GM18858 (cell line): ENCODE data around the gene TBC1D22A.

Experiments
- ATAC-seq: cut with Tn5 transposase; IDR thresholded peaks from one replicate; pipeline ENCODE4 v1.9.1; 2021; ENCODE audit not compliant: unreplicated experiment

Gene TBC1D22A

GRCh38 chr22:47190957-47191670 lies 428.7 kb downstream of the TBC1D22A start:
- no peak for ATAC-seq

GRCh38 chr22:47191671-47192650 lies 429.5 kb downstream of the TBC1D22A start:
- no peak for ATAC-seq

DNA sequence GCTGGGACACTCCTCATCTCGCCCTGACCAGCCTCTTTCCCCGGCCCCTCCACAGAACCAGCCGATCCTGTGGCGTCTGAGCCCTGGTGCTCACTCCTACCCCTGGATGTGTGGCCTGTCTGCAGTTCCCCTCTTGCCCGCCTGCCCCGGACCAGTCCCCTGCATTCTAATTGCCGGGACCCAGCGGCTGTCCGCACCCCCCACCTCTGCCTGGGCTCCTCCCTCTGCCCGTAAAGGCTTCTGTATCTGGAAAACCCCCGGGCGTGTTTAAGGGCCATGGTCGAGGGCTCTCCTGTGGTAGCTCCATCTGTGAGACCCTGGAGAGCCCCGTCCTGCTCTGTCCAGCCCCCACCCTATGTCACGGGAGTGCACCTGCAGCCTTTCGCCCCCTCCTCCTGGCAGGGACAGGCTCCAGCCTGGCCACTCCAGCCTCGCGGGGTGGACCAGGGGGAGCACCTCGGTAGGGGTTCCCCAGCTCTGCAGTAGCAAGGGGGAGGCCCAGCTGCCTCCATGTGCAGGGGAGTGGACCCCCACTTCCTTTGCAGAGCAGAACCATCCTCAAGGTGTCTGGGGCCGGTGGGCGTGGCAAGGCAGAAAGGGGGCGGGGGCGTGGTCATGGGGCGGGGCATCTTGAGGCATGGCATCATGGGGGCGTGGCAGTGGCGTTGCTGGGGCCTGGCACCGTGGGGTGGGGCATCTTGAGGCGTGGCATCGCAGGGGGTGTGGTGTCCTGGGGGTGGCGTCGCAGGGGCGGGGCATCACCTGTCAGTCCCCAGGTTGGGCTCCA lies 430.4 kb downstream of the TBC1D22A start:
- ATAC-seq = no peak

DNA sequence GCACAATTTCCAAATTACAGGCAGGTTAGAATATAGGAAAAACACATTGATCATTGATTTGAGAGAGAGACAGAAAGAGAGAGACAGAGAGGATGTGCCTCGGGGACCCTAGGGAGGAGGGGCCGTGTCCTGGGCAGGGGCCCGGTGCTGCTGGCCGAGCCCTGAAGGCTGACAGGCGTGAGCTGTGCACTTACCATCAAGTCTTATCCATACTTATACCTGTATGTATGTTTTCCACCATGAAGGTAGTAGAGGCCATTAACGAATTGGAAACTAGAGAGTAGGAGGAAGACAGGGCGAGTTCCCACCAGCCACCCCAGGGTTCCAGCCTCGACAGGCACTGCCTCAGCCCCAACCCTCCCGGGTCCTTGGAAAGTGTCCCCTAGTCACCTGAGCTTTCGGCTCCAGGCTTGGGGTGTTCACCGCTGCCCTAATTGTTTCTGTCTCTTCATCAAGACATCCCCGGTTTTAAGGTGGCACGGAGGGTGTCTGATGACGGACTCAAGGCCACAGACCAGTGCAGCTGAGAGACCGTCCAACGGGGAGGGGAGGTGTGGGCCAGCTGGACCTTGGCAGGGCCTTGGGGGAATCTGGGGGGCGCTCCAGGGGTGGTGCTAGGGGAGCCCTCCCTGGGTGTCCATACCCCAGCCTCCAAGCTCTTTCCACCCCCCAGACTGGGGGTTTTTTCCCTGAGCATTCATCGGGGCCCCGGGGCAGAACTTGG lies 431.3 kb downstream of the TBC1D22A start:
- ATAC-seq = no peak

GRCh38 chr22:47194476-47195155 lies 432.2 kb downstream of the TBC1D22A start:
- ATAC-seq = no peak

DNA sequence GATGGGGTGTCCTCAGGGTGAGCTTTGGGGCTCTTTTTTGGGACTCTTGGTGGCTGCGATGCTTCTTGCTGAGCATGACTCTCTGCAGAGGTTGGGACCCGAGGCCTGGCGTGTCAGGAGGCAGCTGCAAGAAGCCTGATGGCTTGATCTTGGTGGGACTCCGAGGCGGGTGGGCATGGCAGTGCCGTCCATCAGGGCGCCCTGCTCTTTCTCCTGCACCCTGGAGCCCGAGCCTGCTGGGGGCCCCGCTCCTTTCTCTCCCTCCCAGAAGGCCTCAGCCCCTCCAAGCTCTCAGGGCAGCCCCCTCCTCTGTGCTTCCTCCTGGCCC lies 432.7 kb downstream of the TBC1D22A start:
- ATAC-seq = no peak

DNA sequence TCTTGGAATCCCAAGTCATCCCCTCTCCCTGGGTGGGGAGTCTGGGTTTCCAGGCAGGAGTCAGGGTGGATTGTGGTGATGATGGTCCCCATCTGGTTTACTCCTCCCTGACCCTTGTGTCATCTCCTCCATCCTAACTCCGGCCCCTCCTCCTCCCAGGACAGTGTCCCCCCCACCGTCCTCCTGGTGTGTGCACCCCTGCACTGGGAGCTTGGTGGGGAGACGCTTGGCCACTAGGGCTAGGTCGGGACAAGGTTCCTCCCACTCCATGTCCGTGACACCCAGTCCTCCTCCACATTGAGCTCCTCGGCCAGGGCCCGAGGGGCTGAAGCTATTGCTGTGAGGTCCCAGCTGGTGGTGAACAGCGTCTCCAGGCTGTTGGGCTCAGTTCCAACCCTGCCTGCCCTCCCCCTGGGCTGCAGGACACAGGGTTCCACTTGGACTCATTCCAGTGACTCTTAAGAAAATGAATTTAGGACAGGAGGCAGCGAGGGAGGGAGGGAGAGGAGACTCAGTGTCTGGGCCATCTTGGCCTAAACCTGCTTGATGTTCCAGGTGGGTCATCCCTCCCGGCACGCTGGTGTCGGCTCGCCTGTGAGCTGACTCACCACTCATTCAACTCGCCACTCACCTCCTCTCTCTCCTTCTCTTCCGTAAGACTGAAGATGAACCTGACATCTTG lies 433.2 kb downstream of the TBC1D22A start:
- ATAC-seq = no peak

DNA sequence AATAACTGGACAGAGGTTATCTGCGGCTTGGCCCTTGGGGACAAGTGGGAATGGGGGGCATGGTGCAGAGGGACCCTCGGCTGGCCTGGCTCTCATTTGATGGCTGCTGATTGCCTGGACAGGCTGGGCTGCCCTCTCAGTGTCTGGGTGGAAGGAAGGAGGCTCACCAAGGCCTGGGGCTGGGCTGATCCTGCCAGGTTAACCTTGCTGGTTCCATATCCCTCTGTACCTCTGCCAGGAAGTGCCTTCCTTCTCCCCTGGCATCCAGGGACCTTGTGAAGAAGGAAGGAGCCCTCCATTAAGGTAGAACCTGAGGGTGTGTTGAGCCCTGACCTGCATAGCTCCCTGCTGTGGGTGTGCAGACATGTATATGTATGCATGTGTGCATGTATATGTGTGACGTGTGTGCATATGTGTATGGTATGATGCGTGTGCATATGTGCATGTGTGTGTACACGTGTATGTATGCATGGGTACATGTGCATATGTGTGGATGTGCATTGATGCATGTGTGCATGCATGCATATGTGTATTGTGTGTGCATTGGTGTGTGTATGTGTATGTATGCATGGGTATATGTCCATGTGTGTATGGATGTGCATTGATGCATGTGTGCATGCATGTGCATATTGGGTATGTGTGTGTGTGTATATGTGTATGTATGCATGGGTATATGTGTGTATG lies 433.9 kb downstream of the TBC1D22A start:
- no peak for ATAC-seq

DNA sequence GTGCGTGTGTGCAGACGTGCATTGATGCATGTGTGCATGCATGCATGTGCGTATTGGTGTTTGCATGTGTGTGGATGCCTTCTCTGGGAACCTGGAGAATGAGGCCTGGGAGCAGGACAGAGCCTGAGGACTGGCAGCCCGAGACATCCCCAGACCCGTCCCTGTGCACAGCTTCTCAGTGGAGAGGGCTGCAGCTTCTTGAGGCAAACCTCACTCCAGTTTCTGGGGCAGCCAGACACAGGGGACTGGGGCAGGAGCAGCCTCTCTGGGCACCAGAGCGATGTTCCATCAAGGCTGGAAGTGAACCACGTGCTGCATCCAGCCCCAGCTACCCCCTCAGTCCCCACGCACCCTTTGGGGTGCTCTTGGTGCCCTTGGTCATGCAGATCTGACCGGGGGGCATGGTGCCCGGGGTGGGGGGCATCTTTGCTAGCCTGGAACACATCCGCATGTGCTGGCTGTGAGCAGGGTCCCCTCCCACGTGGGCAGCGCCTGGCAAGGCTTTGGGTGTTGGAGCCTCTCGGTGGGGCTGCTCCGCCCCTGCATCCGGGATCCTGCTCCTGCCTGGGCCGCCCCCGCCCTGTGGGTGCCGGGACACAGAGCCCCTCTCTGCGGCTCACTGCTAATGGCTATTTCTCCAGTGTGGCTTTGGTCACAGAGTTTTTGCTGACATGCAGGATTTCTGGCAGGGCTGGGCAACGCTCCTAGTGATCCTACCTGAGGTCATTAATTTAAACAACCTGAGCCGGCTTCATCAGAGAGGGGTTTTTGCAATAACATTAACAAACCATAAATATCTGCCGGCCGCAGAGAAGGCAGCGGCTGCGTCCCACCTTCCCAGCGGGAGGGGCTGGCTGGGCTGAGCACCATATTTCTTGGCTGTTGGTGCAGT lies 434.7 kb downstream of the TBC1D22A start:
- ATAC-seq = no peak

DNA sequence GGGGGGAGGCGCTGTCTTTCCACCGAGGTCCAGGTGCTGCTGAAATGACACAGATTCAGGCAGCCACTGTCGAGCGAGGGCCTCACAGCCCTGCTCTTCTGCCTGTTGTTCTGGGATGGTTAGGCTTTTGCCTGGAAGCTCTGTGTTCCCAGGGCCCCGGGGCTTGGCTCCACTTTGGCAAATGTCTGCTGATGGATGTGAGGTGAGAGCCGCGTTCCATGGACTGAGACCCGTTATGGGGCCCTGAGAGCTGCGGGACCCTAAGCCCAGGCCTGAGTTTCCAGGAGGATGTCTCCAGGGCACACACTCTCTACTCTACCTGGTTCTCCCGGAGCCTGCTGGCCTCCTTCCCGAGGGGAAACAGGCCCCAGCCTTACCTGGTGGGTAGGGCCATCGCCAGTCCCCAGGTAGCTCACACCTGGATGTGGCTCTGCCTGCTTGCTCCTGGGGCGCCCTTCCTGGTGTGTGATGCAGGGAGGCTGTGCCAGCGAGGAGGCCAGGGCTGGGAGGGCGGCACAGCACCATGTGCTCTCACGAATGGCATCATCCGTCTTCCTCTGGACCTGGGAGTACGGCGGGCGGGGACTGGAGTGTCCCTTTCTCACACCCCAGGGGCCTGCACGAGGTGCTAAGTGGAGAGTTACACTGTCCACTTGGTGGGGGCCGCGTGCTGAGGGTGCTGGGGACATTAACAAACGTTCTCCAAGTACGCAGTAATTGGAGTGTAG lies 435.5 kb downstream of the TBC1D22A start:
- no peak for ATAC-seq

GRCh38 chr22:47198801-47199251 lies 436.4 kb downstream of the TBC1D22A start:
- ATAC-seq = no peak

- no peak for ATAC-seq
Observed at GRCh38 chr22:47199261-47199978, 437.0 kb downstream of the TBC1D22A start.

- no peak for ATAC-seq
Observed at GRCh38 chr22:47199979-47200272, 437.5 kb downstream of the TBC1D22A start.

DNA sequence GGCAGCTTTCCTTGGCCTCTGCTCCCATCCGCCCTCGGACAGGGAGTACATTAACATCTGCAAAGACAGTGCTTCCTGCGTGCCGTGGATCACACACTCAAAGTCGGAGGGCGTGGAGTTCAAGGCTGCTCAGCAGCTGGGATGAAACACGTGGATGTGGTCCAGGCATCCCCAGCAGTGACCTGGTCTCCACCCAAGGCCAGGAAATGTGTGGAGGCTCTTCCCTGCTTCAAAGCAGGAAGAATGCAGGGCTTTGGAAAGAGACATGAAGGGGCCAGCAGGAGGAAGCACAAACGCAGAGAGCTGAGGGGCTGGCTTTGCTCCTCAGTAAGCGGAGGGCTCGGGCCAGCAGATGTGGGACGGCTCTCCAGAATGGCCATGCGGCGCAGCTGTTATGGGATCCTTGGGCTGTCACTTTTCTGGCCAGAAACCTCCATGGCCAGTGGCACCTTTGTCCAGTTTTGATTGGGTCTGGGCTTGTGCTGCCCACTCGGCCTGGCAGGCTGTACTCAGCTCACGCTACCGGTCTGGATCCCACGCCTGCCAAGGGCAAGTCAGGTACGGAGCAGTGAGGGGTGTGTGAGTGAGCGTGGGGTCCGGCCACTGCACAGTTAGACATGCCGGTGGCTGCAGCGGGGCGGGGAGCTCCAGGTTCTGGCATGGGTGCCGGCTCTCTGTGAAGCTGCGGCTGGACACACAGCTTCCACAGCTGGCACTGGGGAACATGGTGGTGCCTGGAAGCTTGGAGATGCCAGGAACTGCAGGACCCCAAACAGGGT lies 438.0 kb downstream of the TBC1D22A start:
- ATAC-seq = no peak

- no peak for ATAC-seq
Observed at GRCh38 chr22:47201186-47201995, 438.9 kb downstream of the TBC1D22A start.
